ENCODE data around the gene TOP3A.
"Not testable (repeated sequence)": the region's sequence is repeated elsewhere in the genome, so short reads cannot be mapped to it uniquely, and the experiment has no call there.

TOP3A gene

GRCh38 chr17:18339933-18340332 lies 25.1 kb upstream of the TOP3A start:
- no peak for DNase-seq (ENCODE audit: low read depth)

GRCh38 chr17:18338158-18338557 lies 23.4 kb upstream of the TOP3A start:
- not testable (repeated sequence) for DNase-seq (ENCODE audit: low read depth); H3K4me3 ChIP-seq (ENCODE audit: low read depth, low read length)

More at GRCh38 chr17:18339933-18340332, 25.1 kb upstream of the TOP3A start:
- TF ChIP-seq POLR2A (IDR thresholded peaks at IDR 0.05; ENCODE audit: extremely low read depth, insufficient read length) (no peak), MYC (IDR thresholded peaks at IDR 0.05; ENCODE audit: low read depth, low read length) (no peak)
- TF ChIP-seq, protein P1, sequence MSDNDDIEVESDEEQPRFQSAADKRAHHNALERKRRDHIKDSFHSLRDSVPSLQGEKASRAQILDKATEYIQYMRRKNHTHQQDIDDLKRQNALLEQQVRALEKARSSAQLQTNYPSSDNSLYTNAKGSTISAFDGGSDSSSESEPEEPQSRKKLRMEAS (IDR thresholded peaks at IDR 0.05; ENCODE audit: low read depth, low read length), result no peak
- TF ChIP-seq, protein P2, sequence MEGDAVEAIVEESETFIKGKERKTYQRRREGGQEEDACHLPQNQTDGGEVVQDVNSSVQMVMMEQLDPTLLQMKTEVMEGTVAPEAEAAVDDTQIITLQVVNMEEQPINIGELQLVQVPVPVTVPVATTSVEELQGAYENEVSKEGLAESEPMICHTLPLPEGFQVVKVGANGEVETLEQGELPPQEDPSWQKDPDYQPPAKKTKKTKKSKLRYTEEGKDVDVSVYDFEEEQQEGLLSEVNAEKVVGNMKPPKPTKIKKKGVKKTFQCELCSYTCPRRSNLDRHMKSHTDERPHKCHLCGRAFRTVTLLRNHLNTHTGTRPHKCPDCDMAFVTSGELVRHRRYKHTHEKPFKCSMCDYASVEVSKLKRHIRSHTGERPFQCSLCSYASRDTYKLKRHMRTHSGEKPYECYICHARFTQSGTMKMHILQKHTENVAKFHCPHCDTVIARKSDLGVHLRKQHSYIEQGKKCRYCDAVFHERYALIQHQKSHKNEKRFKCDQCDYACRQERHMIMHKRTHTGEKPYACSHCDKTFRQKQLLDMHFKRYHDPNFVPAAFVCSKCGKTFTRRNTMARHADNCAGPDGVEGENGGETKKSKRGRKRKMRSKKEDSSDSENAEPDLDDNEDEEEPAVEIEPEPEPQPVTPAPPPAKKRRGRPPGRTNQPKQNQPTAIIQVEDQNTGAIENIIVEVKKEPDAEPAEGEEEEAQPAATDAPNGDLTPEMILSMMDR (IDR thresholded peaks at IDR 0.05; ENCODE audit: low read depth, low read length), result no peak
- no peak overlapping the region for H3K4me3 ChIP-seq (ENCODE audit: low read depth, low read length)

DNA sequence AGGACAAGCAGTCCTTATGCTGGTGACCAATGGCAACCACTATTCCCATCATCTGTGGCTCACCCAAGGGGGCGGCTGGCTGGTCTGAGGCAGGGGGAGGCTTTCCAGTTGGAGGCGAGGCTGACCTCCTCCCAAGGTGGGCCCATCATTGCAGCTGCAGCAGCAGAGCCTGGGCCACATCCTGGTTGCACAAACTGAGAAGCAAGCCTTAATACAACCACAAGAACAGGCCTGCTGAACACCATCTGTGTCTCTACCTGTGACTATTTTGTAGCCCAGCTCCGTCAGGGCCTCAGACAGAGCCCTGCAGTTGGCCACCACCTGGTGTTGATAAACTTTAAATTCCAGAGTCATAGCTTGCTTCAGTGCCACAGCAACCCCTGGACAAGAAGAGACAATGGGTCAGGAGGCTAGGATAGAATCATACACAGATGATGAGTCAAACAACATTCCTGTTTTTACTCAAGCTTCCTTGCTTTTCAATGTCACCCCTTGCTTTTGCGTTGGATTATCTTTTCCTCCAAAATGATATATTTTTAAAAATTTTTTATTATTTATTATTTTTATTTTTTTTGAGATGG lies 18.2 kb upstream of the TOP3A start:
- no peak overlapping the region for H3K4me3 ChIP-seq (ENCODE audit: low read depth, low read length)
- no peak for DNase-seq (ENCODE audit: low read depth)
- TF ChIP-seq, protein P2 (IDR thresholded peaks at IDR 0.05; ENCODE audit: low read depth, low read length), result no peak
- TF ChIP-seq POLR2A (IDR thresholded peaks at IDR 0.05; ENCODE audit: extremely low read depth, insufficient read length) (no peak), MYC (IDR thresholded peaks at IDR 0.05; ENCODE audit: low read depth, low read length) (no peak)
- TF ChIP-seq, protein P1 (IDR thresholded peaks at IDR 0.05; ENCODE audit: low read depth, low read length), result no peak

DNA sequence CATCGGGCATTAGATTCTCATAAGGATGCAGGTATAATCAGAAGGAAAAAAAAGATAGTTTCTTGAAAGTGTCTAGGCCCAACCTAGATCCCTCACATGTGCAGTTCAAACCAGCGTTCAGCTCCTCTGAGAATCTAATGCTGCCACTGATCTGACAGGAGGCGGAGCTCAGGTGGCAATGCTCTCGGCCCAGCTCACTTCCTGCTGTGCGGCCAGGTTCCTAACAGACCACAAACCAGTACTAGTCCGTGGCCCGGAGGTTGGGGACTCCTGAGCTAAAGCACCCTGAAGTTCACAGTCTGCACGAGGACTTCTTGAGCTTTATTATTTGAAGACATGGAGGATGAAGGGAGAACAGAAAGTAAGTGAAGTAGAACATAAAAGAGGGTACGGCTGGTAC lies 17.1 kb upstream of the TOP3A start:
- no peak for DNase-seq (ENCODE audit: low read depth)
- no peak overlapping the region for H3K4me3 ChIP-seq (ENCODE audit: low read depth, low read length)
- no peak for TF ChIP-seq POLR2A (IDR thresholded peaks at IDR 0.05; ENCODE audit: extremely low read depth, insufficient read length)
- TF ChIP-seq, protein P1 (IDR thresholded peaks at IDR 0.05; ENCODE audit: low read depth, low read length), result no peak
- TF ChIP-seq, protein P2 (IDR thresholded peaks at IDR 0.05; ENCODE audit: low read depth, low read length), result no peak
- no peak for TF ChIP-seq MYC (IDR thresholded peaks at IDR 0.05; ENCODE audit: low read depth, low read length)

- TF ChIP-seq, protein P2 (IDR thresholded peaks at IDR 0.05; ENCODE audit: low read depth, low read length), result no peak
- TF ChIP-seq POLR2A (IDR thresholded peaks at IDR 0.05; ENCODE audit: extremely low read depth, insufficient read length) (no peak), MYC (IDR thresholded peaks at IDR 0.05; ENCODE audit: low read depth, low read length) (no peak)
- TF ChIP-seq, protein P1 (IDR thresholded peaks at IDR 0.05; ENCODE audit: low read depth, low read length), result no peak
- H3K4me3 ChIP-seq (ENCODE audit: low read depth, low read length), result no peak overlapping the region
- no peak for DNase-seq (ENCODE audit: low read depth)
These were observed 13.9 kb upstream of the TOP3A start for GRCh38 chr17:18328643-18329204.

DNA sequence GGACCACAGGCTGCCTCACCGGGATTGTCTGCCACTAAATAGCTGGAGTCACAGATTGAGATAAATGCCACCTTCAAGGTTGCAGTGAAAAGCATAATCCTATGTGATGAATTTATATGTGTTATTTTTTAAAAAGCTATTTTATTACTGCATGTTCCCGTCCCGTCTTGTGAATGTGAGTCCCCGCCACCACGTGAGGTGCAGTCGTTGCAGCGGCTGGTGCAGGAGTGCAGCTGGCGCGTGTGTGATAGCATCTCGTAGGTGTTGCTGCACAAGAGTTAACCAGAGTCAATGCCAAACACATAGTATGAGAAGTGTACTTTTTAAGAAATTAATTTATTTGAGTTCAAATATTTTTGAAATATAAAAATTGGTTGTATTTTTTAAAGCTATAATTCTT lies 12.8 kb upstream of the TOP3A start:
- no peak for TF ChIP-seq MYC (IDR thresholded peaks at IDR 0.05; ENCODE audit: low read depth, low read length)
- TF ChIP-seq, protein P2 (IDR thresholded peaks at IDR 0.05; ENCODE audit: low read depth, low read length), result no peak
- no peak for TF ChIP-seq POLR2A (IDR thresholded peaks at IDR 0.05; ENCODE audit: extremely low read depth, insufficient read length)
- TF ChIP-seq, protein P1 (IDR thresholded peaks at IDR 0.05; ENCODE audit: low read depth, low read length), result no peak
- H3K4me3 ChIP-seq (ENCODE audit: low read depth, low read length), result no peak overlapping the region
- DNase-seq (ENCODE audit: low read depth), result no peak

Data from NB4 (cell line).